HepG2 (cell line): Measurements from ENCODE around the gene SNX21. TPM values are rescaled to one million over a fixed set of nuclear protein-coding genes. Genes with fewer than 3 reads are reported as not detected.

Experiments used
- DPF2 ChIP-seq: sonication (generic); formaldehyde crosslinking; IDR thresholded peaks from 2 replicates; pipeline ENCODE4 v1.4.0; 2020; ENCODE audit warnings: mild to moderate bottlenecking, low read depth, missing genetic modification reagents, borderline replicate concordance
- EZH2 ChIP-seq: conservative IDR thresholded peaks from 2 replicates; pipeline ENCODE4 v1.6.1; 2012; ENCODE audit warnings: mild to moderate bottlenecking, low read depth, low read length, moderate library complexity
- GTF2F1 ChIP-seq: fragments of 150-350 bp; IDR thresholded peaks from 2 replicates; pipeline ENCODE4 v1.6.1; 2014; ENCODE audit warnings: low read length
- HOXA9 ChIP-seq: sonication (generic); formaldehyde crosslinking; IDR thresholded peaks from 2 replicates; pipeline ENCODE4 v1.8.1; 2022; ENCODE audit warnings: missing genetic modification reagents, mild to moderate bottlenecking, moderate library complexity, borderline replicate concordance
- MTA3 ChIP-seq: sonication (generic); formaldehyde crosslinking; IDR thresholded peaks from 2 replicates; pipeline ENCODE4 v1.4.0; 2020; ENCODE audit warnings: missing genetic modification reagents
- NCOA1 ChIP-seq: sonication (generic); formaldehyde crosslinking; IDR thresholded peaks from 2 replicates; pipeline ENCODE4 v1.9.0; 2021; ENCODE audit warnings: missing genetic modification reagents
- NFRKB ChIP-seq: fragments of 450-650 bp; IDR thresholded peaks from 2 replicates; pipeline ENCODE4 v1.6.1; 2017
- NR2F1 ChIP-seq, 2 experiments: fragments of 450-650 bp in 1 of 2; formaldehyde crosslinking in 1 of 2; IDR thresholded peaks; 2 replicates each; pipeline versions ENCODE4 v1.5.0 to v1.6.1; 2016 to 2020; ENCODE audit warnings: mild to moderate bottlenecking in 1 of 2, missing compliant biosample characterization in 1 of 2, missing genetic modification reagents in 1 of 2, moderate library complexity in 1 of 2
- PHF8 ChIP-seq: sonication (generic); formaldehyde crosslinking; IDR thresholded peaks from 2 replicates; pipeline ENCODE4 v1.5.0; 2020; ENCODE audit warnings: missing genetic modification reagents
- POLR2AphosphoS2 ChIP-seq: IDR thresholded peaks from 2 replicates; pipeline ENCODE4 v1.6.1; 2011; ENCODE audit warnings: low read depth, low read length, improper control_type of control experiment
- PTBP1 ChIP-seq: fragments of 200-400 bp; formaldehyde crosslinking; IDR thresholded peaks from 2 replicates; pipeline ENCODE4 v1.6.1; 2018; ENCODE audit warnings: low read length, low read depth; ENCODE audit not compliant: poor library complexity, severe bottlenecking
- RBFOX2 ChIP-seq: fragments of 200-400 bp; formaldehyde crosslinking; IDR thresholded peaks from 2 replicates; pipeline ENCODE4 v1.6.1; 2017; ENCODE audit warnings: low read depth, mild to moderate bottlenecking, low read length
- SMAD3 ChIP-seq: sonication (generic); formaldehyde crosslinking; IDR thresholded peaks from 2 replicates; pipeline ENCODE4 v1.4.0; 2020; ENCODE audit warnings: missing genetic modification reagents
- TRIM24 ChIP-seq: sonication (generic); formaldehyde crosslinking; IDR thresholded peaks from 2 replicates; pipeline ENCODE4 v1.8.0; 2022; ENCODE audit warnings: mild to moderate bottlenecking, missing genetic modification reagents
- YY1 ChIP-seq: IDR thresholded peaks from 2 replicates; pipeline ENCODE4 v1.6.1; 2011; ENCODE audit warnings: low read length, low read depth, moderate library complexity, mild to moderate bottlenecking; ENCODE audit not compliant: insufficient read depth, insufficient replicate concordance
- ZFP36 ChIP-seq: fragments of 150-350 bp; IDR thresholded peaks from 2 replicates; pipeline ENCODE4 v1.6.1; 2018; ENCODE audit warnings: borderline replicate concordance, low read length, low read depth; ENCODE audit not compliant: partially characterized antibody
- ZNF292 ChIP-seq: sonication (generic); formaldehyde crosslinking; IDR thresholded peaks from 2 replicates; pipeline ENCODE4 v1.8.1; 2022; ENCODE audit warnings: mild to moderate bottlenecking, low read depth, missing genetic modification reagents, borderline replicate concordance
- ZNF337 ChIP-seq: sonication (generic); formaldehyde crosslinking; IDR thresholded peaks from 2 replicates; pipeline ENCODE4 v1.5.1; 2020; ENCODE audit warnings: missing genetic modification reagents, low read depth, mild to moderate bottlenecking, borderline replicate concordance
- ZNF569 ChIP-seq: sonication (generic); formaldehyde crosslinking; IDR thresholded peaks from 2 replicates; pipeline ENCODE4 v1.5.0; 2020; ENCODE audit warnings: mild to moderate bottlenecking, missing genetic modification reagents, moderate library complexity, borderline replicate concordance
- ZSCAN12 ChIP-seq: sonication (generic); formaldehyde crosslinking; IDR thresholded peaks from 2 replicates; pipeline ENCODE4 v1.9.0; 2021; ENCODE audit warnings: mild to moderate bottlenecking, missing genetic modification reagents
- polyA plus RNA-seq, 8 experiments: library from polyadenylated mRNA; depleted of rRNA in 3 of 8; stranded (reverse) in 7 of 8; unstranded in 1 of 8; fragments of >200 nt; fragmentation: Illumina TruSeq in 4 of 8; extraction: Trizol in 4 of 8; gene quantifications; 2 replicates each; pipeline versions ENCODE4 v1.2.1 to v1.2.3, GENCODE V29; 2011 to 2016; ENCODE audit warnings: low read depth in 4 of 8, missing spikeins in 1 of 8, mixed read lengths in 1 of 8; ENCODE audit not compliant: insufficient read depth in 1 of 8
- total RNA-seq, 5 experiments: library from RNA; depleted of rRNA; stranded (reverse); fragments of >200 nt; fragmentation: Illumina TruSeq; extraction: Trizol; gene quantifications; 2 replicates each; pipeline ENCODE4 v1.2.3, GENCODE V29; 2016; ENCODE audit warnings: low read depth in 1 of 5
- TF ChIP-seq, protein P1 (sequence below): sonication (generic); formaldehyde crosslinking; IDR thresholded peaks from 2 replicates; pipeline ENCODE4 v1.5.1; 2020; ENCODE audit warnings: mild to moderate bottlenecking, moderate library complexity, missing genetic modification reagents
- TF ChIP-seq, protein P2 (sequence below): IDR thresholded peaks from 2 replicates; pipeline ENCODE4 v1.6.1; 2012; ENCODE audit warnings: inconsistent platforms
- TF ChIP-seq, protein P3 (sequence below), 2 experiments: IDR thresholded peaks; 2 replicates each; pipeline ENCODE4 v1.6.1; 2011 to 2012; ENCODE audit warnings: low read length in 2 of 2, borderline replicate concordance in 1 of 2, low read depth in 1 of 2, mild to moderate bottlenecking in 1 of 2, moderate library complexity in 1 of 2

The SNX21 gene
- total and polyA plus RNA-seq, 2 of the 13 experiments (the other 11 are each of a cell fraction or from before 2014, with no cell fraction given), result 7.7 to 12.8 TPM

DNA sequence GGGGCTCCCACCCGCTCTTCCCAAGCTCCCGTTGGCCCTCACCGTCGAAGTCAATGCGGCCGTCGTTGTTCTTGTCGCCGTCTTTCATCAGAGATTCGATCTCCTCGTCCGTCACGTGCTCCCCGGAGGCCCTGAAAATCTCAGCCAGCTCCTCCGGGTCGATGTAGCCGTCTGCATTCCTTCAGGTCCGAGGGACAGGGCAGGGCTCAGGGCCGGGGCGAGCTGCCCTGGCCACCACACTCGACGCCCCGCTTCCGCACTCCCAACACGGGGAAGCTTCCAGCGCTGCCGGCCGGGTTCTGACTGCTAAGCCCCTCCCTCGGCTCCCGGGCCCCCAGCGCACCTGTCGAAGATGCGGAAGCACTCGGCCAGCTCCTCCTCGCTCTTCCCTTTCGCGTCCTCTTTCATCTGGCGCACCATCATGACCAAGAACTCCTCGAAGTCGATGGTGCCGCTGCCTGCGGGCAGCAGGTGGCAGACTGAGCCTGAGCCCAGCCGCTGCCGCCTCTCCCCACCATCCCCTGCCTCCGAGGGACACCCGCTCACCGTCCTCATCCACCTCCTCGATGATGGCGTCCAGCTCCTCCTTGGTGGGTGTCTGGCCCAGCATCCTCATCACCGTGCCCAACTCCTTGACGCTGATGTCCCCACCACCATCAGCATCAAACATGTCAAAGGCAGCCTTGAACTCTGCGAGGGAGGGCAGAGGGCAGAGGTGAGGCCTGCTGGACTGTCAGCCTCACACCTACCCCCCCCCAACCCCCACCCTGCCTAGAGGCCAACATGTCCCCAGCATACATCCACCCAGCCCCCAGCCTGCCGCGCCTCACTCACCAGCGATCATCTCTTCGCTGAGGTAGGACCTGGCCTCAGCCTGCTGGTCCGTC is 9.4 kb upstream of the SNX21 start (continued):
- TF ChIP-seq PTBP1, result peak; percentile 24
- TF ChIP-seq ZNF337, result no peak
- TF ChIP-seq TRIM24 (CRISPR knock-in tag), result no peak
- no peak for TF ChIP-seq ZSCAN12
- TF ChIP-seq, protein P1, sequence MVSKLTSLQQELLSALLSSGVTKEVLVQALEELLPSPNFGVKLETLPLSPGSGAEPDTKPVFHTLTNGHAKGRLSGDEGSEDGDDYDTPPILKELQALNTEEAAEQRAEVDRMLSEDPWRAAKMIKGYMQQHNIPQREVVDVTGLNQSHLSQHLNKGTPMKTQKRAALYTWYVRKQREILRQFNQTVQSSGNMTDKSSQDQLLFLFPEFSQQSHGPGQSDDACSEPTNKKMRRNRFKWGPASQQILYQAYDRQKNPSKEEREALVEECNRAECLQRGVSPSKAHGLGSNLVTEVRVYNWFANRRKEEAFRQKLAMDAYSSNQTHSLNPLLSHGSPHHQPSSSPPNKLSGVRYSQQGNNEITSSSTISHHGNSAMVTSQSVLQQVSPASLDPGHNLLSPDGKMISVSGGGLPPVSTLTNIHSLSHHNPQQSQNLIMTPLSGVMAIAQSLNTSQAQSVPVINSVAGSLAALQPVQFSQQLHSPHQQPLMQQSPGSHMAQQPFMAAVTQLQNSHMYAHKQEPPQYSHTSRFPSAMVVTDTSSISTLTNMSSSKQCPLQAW (CRISPR knock-in tag), result peak; percentile 50; the same call in 1 of the 2 replicates
- TF ChIP-seq YY1, result peak; percentile 66
- TF ChIP-seq, protein P2, sequence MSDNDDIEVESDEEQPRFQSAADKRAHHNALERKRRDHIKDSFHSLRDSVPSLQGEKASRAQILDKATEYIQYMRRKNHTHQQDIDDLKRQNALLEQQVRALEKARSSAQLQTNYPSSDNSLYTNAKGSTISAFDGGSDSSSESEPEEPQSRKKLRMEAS, result peak; percentile 49; the same call in 1 of the 2 replicates
- TF ChIP-seq PHF8, result no peak
- no peak for TF ChIP-seq RBFOX2
- no peak for TF ChIP-seq NCOA1 (CRISPR knock-in tag)
- no peak for TF ChIP-seq DPF2 (CRISPR knock-in tag)
- TF ChIP-seq ZNF569 (CRISPR knock-in tag), result no peak
- no peak for TF ChIP-seq SMAD3
- TF ChIP-seq MTA3 (CRISPR knock-in tag), result no peak
- TF ChIP-seq, protein P3, sequence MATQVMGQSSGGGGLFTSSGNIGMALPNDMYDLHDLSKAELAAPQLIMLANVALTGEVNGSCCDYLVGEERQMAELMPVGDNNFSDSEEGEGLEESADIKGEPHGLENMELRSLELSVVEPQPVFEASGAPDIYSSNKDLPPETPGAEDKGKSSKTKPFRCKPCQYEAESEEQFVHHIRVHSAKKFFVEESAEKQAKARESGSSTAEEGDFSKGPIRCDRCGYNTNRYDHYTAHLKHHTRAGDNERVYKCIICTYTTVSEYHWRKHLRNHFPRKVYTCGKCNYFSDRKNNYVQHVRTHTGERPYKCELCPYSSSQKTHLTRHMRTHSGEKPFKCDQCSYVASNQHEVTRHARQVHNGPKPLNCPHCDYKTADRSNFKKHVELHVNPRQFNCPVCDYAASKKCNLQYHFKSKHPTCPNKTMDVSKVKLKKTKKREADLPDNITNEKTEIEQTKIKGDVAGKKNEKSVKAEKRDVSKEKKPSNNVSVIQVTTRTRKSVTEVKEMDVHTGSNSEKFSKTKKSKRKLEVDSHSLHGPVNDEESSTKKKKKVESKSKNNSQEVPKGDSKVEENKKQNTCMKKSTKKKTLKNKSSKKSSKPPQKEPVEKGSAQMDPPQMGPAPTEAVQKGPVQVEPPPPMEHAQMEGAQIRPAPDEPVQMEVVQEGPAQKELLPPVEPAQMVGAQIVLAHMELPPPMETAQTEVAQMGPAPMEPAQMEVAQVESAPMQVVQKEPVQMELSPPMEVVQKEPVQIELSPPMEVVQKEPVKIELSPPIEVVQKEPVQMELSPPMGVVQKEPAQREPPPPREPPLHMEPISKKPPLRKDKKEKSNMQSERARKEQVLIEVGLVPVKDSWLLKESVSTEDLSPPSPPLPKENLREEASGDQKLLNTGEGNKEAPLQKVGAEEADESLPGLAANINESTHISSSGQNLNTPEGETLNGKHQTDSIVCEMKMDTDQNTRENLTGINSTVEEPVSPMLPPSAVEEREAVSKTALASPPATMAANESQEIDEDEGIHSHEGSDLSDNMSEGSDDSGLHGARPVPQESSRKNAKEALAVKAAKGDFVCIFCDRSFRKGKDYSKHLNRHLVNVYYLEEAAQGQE (IDR thresholded peaks at IDR 0.05; ENCODE audit: borderline replicate concordance in 1 of 2, low read depth in 1 of 2, low read length in 2 of 2), result no peak
- TF ChIP-seq ZFP36, result no peak
- 0 out of 2 replicates have a peak, but pooled peaks have one; percentile 13 for TF ChIP-seq ZNF292 (CRISPR knock-in tag)
- TF ChIP-seq POLR2AphosphoS2, result no peak
- TF ChIP-seq NFRKB, result no peak
- TF ChIP-seq GTF2F1, result no peak
- peak; percentile 77 for TF ChIP-seq HOXA9 (CRISPR knock-in tag)
- TF ChIP-seq EZH2, result no peak
- no peak for TF ChIP-seq NR2F1 (CRISPR knock-in tag; IDR thresholded peaks at IDR 0.05)
